H54 (cell line): ENCODE measurements around the gene CDH23.

ENCODE experiments used
- DNase-seq: peaks from one replicate; pipeline ENCODE4 v3.0.0; 2011; ENCODE audit warnings: low spot score, mixed read lengths; ENCODE audit not compliant: insufficient read length
- FAIRE-seq: peaks from 3 replicates; lab custom pipeline; 2011; peaks lifted over from hg19 to GRCh38; lab: Jason Lieb, UNC
- POLR2A ChIP-seq: IDR thresholded peaks from 2 replicates; pipeline ENCODE4 v1.6.1; 2011; ENCODE audit warnings: low read depth, mild to moderate bottlenecking, low read length

CDH23 gene

GRCh38 chr10:71440506-71441035, 43.9 kb downstream of the CDH23 start:
- DNase-seq: no peak
- FAIRE-seq: no peak
- no peak for TF ChIP-seq POLR2A

DNA sequence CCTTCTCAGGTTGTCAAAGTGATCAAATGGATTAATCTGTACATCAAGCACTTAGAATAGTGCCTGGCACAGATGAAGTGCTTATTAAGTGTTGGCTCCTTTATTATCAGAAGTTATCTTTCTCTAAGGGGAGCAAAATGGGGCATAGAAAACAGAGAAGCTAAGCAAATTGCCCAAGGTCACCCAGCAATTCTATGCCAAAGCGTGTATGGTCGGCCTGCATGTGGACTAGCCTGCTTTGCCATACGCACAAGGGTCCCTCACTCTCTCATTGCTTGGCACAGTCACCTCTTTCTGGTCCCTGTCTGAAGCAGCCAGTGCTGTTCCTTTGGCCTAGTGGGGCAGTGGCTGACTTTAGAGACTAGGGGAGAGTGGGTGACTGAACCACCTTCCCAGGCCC, 45.3 kb downstream of the CDH23 start:
- no peak for FAIRE-seq
- no peak for TF ChIP-seq POLR2A
- no peak for DNase-seq

DNA sequence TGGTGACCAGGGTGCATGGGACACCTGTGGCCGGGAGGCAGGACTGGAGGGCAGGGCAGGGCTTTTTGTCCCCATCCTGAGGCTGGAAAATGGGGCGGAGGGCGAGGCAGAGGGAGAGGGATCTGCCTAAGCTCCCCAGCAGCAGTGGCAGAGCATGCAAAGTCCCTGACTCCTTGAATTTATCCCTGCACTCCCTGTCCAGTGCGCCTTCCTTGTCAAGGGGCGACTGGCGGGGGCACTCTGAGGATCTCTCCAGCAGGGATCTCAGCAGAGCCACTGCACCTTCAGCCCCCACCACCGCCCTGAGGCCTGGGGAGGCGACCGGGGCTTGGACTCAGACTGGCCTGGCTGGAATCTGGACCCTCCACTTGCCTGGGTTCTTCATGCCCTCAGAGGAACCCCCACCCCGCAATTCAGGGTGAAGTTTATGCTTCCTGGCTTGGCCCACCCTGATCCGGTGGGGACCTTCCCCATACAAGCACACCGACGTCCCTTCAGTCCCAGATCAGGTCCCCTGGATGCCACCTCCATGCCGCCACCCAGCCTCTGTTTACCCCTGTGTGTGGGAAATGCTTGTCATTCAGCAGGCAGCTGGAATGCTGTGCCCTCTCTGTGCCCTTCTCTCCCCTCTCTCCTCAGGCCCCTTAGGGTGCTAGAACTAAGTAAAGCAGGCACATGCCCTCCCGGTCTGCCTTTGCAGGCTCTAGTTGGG, 46.3 kb downstream of the CDH23 start:
- TF ChIP-seq POLR2A: no peak
- no peak for FAIRE-seq
- DNase-seq: no peak

GRCh38 chr10:71443676-71444075, 47.0 kb downstream of the CDH23 start:
- no peak for DNase-seq
- TF ChIP-seq POLR2A: no peak
- no peak for FAIRE-seq

DNA sequence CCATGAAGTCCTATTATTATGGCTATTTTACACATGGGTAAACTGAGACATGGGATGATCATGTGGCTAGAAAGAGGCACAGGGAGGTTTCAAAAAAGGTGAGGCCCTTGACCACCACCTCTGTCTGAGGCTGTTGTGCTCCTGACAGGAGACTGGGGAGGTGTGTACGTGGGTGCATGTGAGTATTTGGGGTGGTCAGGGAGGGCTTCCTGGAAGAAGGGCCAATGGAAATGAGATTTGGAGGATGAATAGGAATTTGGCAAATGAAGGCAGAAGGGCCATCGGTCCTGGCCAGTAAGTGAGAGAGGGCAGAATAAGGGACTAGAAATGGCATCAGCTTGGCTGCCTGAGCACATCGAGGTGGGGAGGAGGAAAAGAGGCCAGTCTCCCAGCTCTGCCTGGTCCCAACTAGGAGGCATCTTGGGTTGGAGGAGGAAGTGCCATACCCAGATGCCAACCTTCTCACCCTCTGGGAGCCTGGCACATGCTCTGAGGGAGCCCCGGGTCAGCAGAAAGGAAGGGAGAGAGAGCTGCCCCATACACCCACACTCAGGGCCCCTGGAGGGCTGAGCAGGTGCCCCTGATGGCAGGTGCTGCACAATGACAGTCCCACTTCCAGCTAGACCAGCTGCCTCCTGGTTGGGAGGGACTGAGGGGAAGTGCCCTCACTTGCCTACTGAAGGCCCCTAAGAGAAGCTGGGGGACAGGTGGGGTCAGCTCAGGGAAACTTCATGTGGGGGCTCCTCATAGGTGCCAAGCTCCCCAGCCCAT, 47.7 kb downstream of the CDH23 start:
- TF ChIP-seq POLR2A: no peak
- FAIRE-seq: no peak
- DNase-seq: no peak

DNA sequence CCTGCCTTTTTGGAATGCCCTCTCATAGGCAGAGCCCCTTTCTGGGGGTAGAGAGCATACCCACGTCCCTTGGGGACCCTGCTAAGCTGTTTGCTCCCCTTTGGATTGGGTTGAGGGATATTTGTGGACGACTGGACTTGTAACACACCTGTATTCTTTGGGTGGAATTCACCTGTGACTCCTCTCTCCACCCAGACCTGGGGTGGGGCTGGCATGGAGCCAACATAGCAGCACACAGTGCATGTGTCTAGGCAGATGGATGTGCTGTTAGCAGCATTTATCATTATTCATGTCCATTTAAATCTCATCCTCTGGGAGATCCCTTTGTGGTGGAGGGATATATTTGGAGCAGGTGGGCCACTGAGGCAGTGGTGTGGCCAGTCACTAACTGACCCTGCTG, 51.0 kb downstream of the CDH23 start:
- no peak for TF ChIP-seq POLR2A
- no peak for FAIRE-seq
- no peak for DNase-seq

DNA sequence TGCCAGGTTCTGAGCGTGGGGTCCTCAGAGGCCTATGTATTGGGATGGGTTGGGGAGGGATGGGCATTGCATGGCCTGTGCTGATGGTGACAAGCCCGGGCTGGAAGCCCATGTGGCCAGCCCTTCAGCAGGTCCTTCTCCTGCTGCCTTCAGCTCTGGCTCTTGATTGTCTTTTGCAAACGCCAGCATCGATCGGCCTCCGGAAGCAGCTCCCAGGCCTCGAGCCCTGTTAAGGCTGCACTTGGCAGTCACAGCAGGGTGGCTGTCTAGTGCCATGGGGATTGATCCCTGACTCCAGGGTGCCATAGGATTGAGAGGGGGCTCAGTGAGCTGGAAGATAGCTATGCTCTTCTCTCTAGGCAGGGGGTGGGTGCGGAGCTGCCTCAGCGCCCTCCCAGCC, 51.4 kb downstream of the CDH23 start:
- TF ChIP-seq POLR2A: no peak
- no peak for FAIRE-seq
- DNase-seq: no peak

GRCh38 chr10:71449026-71449425, 52.3 kb downstream of the CDH23 start:
- DNase-seq (no peak), FAIRE-seq (no peak)
- no peak for TF ChIP-seq POLR2A

DNA sequence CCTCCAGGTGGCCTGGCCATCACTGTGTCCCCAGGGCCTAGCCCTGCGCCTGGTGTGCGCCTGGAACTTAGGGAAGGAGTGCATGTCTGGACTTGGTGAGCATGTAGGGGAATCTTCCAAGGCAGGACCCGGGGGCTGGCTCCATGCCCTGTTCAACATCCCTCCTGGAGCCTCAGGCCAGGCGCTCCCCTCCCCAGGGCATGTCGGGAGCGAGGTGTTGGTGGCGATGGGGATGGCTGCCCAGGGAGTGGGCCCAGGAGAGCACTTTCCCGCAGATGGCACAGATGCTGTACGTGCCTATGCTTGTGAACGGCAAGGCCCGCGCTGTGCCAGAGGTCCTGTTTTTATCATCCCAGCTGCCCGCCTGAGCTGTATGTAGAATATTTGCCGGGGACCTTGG, 55.0 kb downstream of the CDH23 start:
- DNase-seq (no peak), FAIRE-seq (no peak)
- TF ChIP-seq POLR2A: no peak

GRCh38 chr10:71453186-71453585, 56.5 kb downstream of the CDH23 start:
- FAIRE-seq: no peak
- DNase-seq: no peak
- no peak for TF ChIP-seq POLR2A

- no peak for TF ChIP-seq POLR2A
- no peak for FAIRE-seq
Observed at GRCh38 chr10:71454347-71454746, 57.6 kb downstream of the CDH23 start.

GRCh38 chr10:71455035-71455434, 58.3 kb downstream of the CDH23 start:
- TF ChIP-seq POLR2A: no peak
- no peak for FAIRE-seq
- no peak for DNase-seq

More at GRCh38 chr10:71454347-71454746, 57.6 kb downstream of the CDH23 start:
- DNase-seq: no peak

DNA sequence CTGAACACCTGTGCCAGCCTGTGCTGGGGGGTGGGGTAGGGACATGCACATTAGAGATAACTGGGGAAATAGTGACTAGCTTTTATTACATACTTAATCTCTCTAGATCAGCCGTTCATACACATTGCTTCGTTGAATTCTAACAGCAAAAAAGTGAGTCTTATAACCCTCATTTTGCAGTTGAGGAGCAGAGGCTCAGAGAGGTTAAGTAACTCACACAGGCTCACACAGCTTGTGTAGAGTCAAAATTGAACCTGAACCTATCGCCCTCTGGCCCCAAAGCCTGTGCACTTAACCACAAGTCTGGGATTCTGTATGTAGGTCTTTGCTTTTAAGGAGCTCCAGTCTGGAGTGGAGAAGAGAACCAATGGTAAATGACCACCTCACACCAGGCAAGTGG, 59.9 kb downstream of the CDH23 start:
- DNase-seq: no peak
- no peak for TF ChIP-seq POLR2A
- FAIRE-seq: no peak

DNA sequence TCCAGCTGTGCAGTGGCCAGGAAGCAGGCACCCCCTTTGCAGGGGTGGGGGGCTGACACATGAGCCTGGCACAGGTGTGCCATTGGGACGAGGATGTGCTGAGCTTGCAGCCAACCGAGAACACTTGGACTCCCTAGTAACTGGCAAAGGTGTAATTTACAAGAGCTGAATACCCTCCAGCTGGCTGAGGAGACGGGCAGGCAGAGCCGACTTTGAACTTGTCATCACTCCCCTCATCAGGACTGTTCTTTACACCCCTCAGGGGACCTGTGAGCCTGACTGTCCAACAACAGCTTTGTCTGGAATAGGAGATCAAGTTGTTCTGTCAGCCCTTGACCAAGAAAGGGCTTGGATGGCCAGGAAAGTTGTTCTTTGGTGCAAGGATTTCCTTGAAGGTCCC, 61.2 kb downstream of the CDH23 start:
- no peak for TF ChIP-seq POLR2A
- DNase-seq (no peak), FAIRE-seq (no peak)
